Measurements from ENCODE around the gene THAP4. TPM values are rescaled to one million over a fixed set of nuclear protein-coding genes. Genes with fewer than 3 reads are reported as not detected.
A peak's percentile ranks its signal among the peaks of the same experiment; 100 is the strongest.

The THAP4 gene
- total RNA-seq, 1 experiment from 2014 or later, result 88.6 TPM

GRCh38 chr2:241660593-241661213 lies 23.7 kb upstream of the THAP4 start (continued):
- TF ChIP-seq ZNF219 (CRISPR knock-in tag; IDR thresholded peaks at IDR 0.05; ENCODE audit: borderline replicate concordance) (no peak), PRRX2 (CRISPR knock-in tag; IDR thresholded peaks at IDR 0.05) (no peak), GABPB1 (CRISPR knock-in tag; IDR thresholded peaks at IDR 0.05) (no peak), JUN (CRISPR knock-in tag; IDR thresholded peaks at IDR 0.05) (no peak)
- TF ChIP-seq, protein P1, sequence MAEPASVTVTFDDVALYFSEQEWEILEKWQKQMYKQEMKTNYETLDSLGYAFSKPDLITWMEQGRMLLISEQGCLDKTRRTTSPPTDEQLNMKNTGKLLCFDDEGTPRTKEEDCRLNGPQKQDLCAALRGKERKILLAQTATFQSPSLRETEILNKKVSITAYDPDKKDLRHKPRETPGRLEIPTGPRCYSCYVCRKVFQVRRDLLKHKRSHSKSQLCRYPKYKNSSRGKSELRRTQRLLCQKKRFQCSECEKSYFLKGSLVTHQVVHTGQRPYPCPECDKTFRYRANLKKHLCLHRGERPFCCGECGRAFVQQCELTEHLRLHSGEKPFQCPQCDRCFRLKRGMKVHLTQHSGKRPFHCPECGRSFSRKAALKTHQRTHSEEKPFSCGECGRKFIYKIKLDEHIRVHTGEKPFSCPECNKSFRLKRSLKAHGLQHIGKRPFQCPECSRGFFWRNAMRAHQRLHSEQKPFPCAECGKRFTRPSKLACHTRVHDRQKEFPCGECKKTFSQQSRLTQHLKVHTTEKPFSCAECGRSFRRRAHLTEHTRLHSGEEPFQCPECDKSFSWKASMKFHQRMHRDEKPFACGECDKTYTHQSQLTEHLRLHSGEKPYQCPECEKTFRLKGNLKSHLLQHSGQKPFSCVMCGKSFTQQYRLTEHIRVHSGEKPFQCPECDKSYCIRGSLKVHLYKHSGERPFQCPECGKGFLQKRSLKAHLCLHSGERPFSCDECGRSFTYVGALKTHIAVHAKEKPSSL (CRISPR knock-in tag; conservative IDR thresholded peaks at IDR 0.05), result no peak

GRCh38 chr2:241659150-241659739 lies 22.3 kb upstream of the THAP4 start:
- no peak overlapping the region for H3K4me3 Mint-ChIP-seq
- H3K36me3 Mint-ChIP-seq, result peaks cover 50% of the 10 kb centered on the region
- no peaks in the 10 kb centered on the region for H3K9me3 Mint-ChIP-seq
- TF ChIP-seq, protein P2, sequence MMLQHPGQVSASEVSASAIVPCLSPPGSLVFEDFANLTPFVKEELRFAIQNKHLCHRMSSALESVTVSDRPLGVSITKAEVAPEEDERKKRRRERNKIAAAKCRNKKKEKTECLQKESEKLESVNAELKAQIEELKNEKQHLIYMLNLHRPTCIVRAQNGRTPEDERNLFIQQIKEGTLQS (CRISPR knock-in tag; conservative IDR thresholded peaks at IDR 0.05), result no peak
- TF ChIP-seq, protein P3, sequence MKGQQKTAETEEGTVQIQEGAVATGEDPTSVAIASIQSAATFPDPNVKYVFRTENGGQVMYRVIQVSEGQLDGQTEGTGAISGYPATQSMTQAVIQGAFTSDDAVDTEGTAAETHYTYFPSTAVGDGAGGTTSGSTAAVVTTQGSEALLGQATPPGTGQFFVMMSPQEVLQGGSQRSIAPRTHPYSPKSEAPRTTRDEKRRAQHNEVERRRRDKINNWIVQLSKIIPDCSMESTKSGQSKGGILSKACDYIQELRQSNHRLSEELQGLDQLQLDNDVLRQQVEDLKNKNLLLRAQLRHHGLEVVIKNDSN (CRISPR knock-in tag; IDR thresholded peaks at IDR 0.05), result no peak
- TF ChIP-seq ZNF317 (CRISPR knock-in tag; IDR thresholded peaks at IDR 0.05; ENCODE audit: borderline replicate concordance, low read depth) (no peak), TEAD1 (CRISPR knock-in tag; IDR thresholded peaks at IDR 0.05) (no peak)
- TF ChIP-seq, protein P4, sequence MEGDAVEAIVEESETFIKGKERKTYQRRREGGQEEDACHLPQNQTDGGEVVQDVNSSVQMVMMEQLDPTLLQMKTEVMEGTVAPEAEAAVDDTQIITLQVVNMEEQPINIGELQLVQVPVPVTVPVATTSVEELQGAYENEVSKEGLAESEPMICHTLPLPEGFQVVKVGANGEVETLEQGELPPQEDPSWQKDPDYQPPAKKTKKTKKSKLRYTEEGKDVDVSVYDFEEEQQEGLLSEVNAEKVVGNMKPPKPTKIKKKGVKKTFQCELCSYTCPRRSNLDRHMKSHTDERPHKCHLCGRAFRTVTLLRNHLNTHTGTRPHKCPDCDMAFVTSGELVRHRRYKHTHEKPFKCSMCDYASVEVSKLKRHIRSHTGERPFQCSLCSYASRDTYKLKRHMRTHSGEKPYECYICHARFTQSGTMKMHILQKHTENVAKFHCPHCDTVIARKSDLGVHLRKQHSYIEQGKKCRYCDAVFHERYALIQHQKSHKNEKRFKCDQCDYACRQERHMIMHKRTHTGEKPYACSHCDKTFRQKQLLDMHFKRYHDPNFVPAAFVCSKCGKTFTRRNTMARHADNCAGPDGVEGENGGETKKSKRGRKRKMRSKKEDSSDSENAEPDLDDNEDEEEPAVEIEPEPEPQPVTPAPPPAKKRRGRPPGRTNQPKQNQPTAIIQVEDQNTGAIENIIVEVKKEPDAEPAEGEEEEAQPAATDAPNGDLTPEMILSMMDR (IDR thresholded peaks at IDR 0.05), result peak; percentile 20; the same call in 1 of the 2 replicates
- TF ChIP-seq, protein P5, sequence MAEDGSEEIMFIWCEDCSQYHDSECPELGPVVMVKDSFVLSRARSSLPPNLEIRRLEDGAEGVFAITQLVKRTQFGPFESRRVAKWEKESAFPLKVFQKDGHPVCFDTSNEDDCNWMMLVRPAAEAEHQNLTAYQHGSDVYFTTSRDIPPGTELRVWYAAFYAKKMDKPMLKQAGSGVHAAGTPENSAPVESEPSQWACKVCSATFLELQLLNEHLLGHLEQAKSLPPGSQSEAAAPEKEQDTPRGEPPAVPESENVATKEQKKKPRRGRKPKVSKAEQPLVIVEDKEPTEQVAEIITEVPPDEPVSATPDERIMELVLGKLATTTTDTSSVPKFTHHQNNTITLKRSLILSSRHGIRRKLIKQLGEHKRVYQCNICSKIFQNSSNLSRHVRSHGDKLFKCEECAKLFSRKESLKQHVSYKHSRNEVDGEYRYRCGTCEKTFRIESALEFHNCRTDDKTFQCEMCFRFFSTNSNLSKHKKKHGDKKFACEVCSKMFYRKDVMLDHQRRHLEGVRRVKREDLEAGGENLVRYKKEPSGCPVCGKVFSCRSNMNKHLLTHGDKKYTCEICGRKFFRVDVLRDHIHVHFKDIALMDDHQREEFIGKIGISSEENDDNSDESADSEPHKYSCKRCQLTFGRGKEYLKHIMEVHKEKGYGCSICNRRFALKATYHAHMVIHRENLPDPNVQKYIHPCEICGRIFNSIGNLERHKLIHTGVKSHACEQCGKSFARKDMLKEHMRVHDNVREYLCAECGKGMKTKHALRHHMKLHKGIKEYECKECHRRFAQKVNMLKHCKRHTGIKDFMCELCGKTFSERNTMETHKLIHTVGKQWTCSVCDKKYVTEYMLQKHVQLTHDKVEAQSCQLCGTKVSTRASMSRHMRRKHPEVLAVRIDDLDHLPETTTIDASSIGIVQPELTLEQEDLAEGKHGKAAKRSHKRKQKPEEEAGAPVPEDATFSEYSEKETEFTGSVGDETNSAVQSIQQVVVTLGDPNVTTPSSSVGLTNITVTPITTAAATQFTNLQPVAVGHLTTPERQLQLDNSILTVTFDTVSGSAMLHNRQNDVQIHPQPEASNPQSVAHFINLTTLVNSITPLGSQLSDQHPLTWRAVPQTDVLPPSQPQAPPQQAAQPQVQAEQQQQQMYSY (CRISPR knock-in tag; IDR thresholded peaks at IDR 0.05), result no peak
- H3K4me1 Mint-ChIP-seq, result no peaks in the 10 kb centered on the region
- DNase-seq (ENCODE audit: low spot score) (peak; percentile 61), ATAC-seq (peak; percentile 78)
- CTCF ChIA-PET, result interaction anchor here (0.7 to 1.5 kb wide), 8 partner anchors 11 to 72 kb away, joined by 3 to 6 read pairs (median 4); partner anchors contain the start of genes ATG4B, DTYMK and THAP4
- no peak overlapping the region; the same call in 1 of the 2 replicates for H3K27ac Mint-ChIP-seq
- POLR2A ChIA-PET, result interaction anchor here (0.6 to 1.3 kb wide), 2 partner anchors 27 to 28 kb away, joined by 4 to 6 read pairs; partner anchors contain the start of gene DTYMK
- H3K27me3 Mint-ChIP-seq (ENCODE audit: low read depth), result no peaks in the 10 kb centered on the region

GRCh38 chr2:241658296-241658695 lies 21.3 kb upstream of the THAP4 start:
- H3K27me3 Mint-ChIP-seq (ENCODE audit: low read depth), result no peaks in the 10 kb centered on the region
- DNase-seq (ENCODE audit: low spot score) (no peak), ATAC-seq (no peak)
- no peaks in the 10 kb centered on the region for H3K9me3 Mint-ChIP-seq
- H3K36me3 Mint-ChIP-seq, result peaks cover 52% of the 10 kb centered on the region
- no peak overlapping the region for H3K27ac Mint-ChIP-seq
- no peak overlapping the region for H3K4me3 Mint-ChIP-seq
- no peaks in the 10 kb centered on the region for H3K4me1 Mint-ChIP-seq
- ChIA-PET POLR2A (no interaction called here), CTCF (interaction anchor here (1.0 to 1.5 kb wide), 2 partner anchors 9 to 12 kb away, joined by 3 to 4 read pairs; no protein-coding TSS in a partner anchor)
- no peak for TF ChIP-seq FOXP1 (CRISPR knock-in tag; IDR thresholded peaks at IDR 0.05; ENCODE audit: borderline replicate concordance)
- no peak for TF ChIP-seq NFE2L1 (CRISPR knock-in tag; IDR thresholded peaks at IDR 0.05)
- TF ChIP-seq, protein P6, sequence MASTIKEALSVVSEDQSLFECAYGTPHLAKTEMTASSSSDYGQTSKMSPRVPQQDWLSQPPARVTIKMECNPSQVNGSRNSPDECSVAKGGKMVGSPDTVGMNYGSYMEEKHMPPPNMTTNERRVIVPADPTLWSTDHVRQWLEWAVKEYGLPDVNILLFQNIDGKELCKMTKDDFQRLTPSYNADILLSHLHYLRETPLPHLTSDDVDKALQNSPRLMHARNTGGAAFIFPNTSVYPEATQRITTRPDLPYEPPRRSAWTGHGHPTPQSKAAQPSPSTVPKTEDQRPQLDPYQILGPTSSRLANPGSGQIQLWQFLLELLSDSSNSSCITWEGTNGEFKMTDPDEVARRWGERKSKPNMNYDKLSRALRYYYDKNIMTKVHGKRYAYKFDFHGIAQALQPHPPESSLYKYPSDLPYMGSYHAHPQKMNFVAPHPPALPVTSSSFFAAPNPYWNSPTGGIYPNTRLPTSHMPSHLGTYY (CRISPR knock-in tag; IDR thresholded peaks at IDR 0.05), result no peak
- TF ChIP-seq, protein P7, sequence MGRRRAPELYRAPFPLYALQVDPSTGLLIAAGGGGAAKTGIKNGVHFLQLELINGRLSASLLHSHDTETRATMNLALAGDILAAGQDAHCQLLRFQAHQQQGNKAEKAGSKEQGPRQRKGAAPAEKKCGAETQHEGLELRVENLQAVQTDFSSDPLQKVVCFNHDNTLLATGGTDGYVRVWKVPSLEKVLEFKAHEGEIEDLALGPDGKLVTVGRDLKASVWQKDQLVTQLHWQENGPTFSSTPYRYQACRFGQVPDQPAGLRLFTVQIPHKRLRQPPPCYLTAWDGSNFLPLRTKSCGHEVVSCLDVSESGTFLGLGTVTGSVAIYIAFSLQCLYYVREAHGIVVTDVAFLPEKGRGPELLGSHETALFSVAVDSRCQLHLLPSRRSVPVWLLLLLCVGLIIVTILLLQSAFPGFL (CRISPR knock-in tag; IDR thresholded peaks at IDR 0.05; ENCODE audit: borderline replicate concordance), result no peak
- TF ChIP-seq, protein P8, sequence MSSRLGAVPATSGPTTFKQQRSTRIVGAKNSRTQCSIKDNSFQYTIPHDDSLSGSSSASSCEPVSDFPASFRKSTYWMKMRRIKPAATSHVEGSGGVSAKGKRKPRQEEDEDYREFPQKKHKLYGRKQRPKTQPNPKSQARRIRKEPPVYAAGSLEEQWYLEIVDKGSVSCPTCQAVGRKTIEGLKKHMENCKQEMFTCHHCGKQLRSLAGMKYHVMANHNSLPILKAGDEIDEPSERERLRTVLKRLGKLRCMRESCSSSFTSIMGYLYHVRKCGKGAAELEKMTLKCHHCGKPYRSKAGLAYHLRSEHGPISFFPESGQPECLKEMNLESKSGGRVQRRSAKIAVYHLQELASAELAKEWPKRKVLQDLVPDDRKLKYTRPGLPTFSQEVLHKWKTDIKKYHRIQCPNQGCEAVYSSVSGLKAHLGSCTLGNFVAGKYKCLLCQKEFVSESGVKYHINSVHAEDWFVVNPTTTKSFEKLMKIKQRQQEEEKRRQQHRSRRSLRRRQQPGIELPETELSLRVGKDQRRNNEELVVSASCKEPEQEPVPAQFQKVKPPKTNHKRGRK (CRISPR knock-in tag; IDR thresholded peaks at IDR 0.05; ENCODE audit: borderline replicate concordance), result no peak

All from WTC11 (cell line).